HL-60/S4 (cell line): ENCODE measurements around the gene MBOAT7.
"Not testable (repeated sequence)": the region's sequence is repeated elsewhere in the genome, so short reads cannot be mapped to it uniquely, and the experiment has no call there.

Source experiments
- in situ Hi-C: fragments of 300-500 bp; cut with MboI; formaldehyde crosslinking; loops from 2 replicates; pipeline ENCODE4 v1.14.3; 2022; ENCODE audit warnings: low sequenced_read_pairs

Gene MBOAT7

GRCh38 chr19:54189145-54189734, at the start of gene MBOAT7:
TSS of gene MBOAT7 (minus strand) at chr19:54189580. CDS start at chr19:54188508, 1,072 bp downstream.
- in situ Hi-C loops: no loop called here

- in situ Hi-C loops: no loop called here
These were observed 44.6 kb upstream of the MBOAT7 start for GRCh38 chr19:54233941-54234340.

- in situ Hi-C loops: no loop called here
These were observed 41.9 kb upstream of the MBOAT7 start for GRCh38 chr19:54231077-54231931.

- in situ Hi-C loops: no loop called here
These were observed 40.7 kb upstream of the MBOAT7 start for GRCh38 chr19:54230031-54230430.

GRCh38 chr19:54229146-54229545, 39.8 kb upstream of the MBOAT7 start:
- in situ Hi-C loops: no loop called here

GRCh38 chr19:54224619-54225018, 35.2 kb upstream of the MBOAT7 start:
- in situ Hi-C loops: not testable (repeated sequence)

GRCh38 chr19:54223937-54224281, 34.5 kb upstream of the MBOAT7 start:
- in situ Hi-C loops: not testable (repeated sequence)

- in situ Hi-C loops: not testable (repeated sequence)
These were observed 34.0 kb upstream of the MBOAT7 start for GRCh38 chr19:54223277-54223936.

GRCh38 chr19:54222474-54223276, 33.3 kb upstream of the MBOAT7 start, which contains the start of gene LILRB3:
TSS of gene LILRB3 (minus strand) at chr19:54223007. CDS start at chr19:54222976, 31 bp downstream.
- in situ Hi-C loops: not testable (repeated sequence)

- in situ Hi-C loops: not testable (repeated sequence)
These were observed 32.6 kb upstream of the MBOAT7 start for GRCh38 chr19:54221947-54222346.

GRCh38 chr19:54219702-54220101, 30.3 kb upstream of the MBOAT7 start:
- in situ Hi-C loops: not testable (repeated sequence)

- in situ Hi-C loops: no loop called here
These were observed 29.7 kb upstream of the MBOAT7 start for GRCh38 chr19:54218960-54219661.

GRCh38 chr19:54218259-54218658, 28.9 kb upstream of the MBOAT7 start:
- in situ Hi-C loops: no loop called here

- in situ Hi-C loops: not testable (repeated sequence)
These were observed 28.3 kb upstream of the MBOAT7 start for GRCh38 chr19:54217517-54218247.

- in situ Hi-C loops: no loop called here
These were observed 27.5 kb upstream of the MBOAT7 start for GRCh38 chr19:54216869-54217268.

GRCh38 chr19:54214734-54215133, 25.4 kb upstream of the MBOAT7 start:
- in situ Hi-C loops: not testable (repeated sequence)

- in situ Hi-C loops: not testable (repeated sequence)
These were observed 24.8 kb upstream of the MBOAT7 start for GRCh38 chr19:54214217-54214616.

- in situ Hi-C loops: no loop called here
These were observed 21.9 kb upstream of the MBOAT7 start for GRCh38 chr19:54211235-54211634.

- in situ Hi-C loops: no loop called here
These were observed 20.6 kb upstream of the MBOAT7 start for GRCh38 chr19:54209811-54210494.
